Activated effector memory CD4-positive, alpha-beta T cell treated with Interleukin-2 at 50 U/mL for 16 hours (primary cell): ENCODE results near the gene TAS1R3.

Experiments
- DNase-seq: peaks from one replicate; pipeline ENCODE4 v3.0.0-alpha.2; 2020

The TAS1R3 gene

DNA sequence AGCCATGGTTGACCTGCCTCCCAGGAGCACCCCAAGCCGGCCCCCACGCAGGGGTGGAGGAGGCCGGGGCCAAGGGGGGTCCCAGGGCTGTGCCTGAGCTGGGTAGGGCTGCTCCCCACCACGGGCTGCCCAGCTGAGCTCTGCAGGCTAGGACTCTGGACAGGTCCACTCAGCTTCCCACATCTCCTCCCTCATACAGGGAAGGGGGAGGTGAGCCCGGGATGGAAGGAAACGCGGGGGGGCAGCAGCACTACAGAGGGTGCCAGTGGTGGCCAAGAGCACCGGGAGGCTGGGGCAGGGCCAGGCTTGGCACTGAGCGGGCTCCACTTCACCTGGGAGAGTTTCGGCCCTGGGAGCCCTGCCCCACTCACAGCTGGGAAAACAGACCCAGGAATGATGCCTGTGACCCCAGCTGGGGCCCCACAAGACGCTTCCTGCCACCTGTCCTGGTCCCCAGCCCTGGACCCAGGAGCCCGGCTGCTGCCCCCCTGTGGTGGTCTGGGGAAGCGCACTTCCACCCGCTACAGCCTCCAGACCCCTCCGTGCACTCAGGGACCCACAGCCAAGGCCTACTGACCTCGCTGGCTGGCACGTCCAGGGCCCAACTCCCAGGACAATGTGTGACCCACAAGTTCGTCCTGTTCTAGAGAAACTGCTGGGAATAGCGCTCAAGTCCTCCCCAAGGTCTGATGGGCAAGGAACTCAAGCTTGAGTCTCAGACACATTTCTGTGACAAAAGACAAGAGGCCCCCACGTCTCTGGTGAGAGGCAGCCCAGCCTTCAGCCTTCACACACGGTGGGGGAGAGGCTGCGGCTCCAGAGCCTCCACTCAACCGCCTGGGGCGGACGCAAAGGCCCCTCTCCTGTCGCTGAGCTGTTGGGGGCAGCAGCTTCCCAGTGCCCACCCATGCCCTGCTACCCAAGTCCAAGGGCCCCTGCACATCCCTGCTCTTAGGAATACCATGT, 40.9 kb downstream of the TAS1R3 start:
- peak; percentile 68 for DNase-seq

DNA sequence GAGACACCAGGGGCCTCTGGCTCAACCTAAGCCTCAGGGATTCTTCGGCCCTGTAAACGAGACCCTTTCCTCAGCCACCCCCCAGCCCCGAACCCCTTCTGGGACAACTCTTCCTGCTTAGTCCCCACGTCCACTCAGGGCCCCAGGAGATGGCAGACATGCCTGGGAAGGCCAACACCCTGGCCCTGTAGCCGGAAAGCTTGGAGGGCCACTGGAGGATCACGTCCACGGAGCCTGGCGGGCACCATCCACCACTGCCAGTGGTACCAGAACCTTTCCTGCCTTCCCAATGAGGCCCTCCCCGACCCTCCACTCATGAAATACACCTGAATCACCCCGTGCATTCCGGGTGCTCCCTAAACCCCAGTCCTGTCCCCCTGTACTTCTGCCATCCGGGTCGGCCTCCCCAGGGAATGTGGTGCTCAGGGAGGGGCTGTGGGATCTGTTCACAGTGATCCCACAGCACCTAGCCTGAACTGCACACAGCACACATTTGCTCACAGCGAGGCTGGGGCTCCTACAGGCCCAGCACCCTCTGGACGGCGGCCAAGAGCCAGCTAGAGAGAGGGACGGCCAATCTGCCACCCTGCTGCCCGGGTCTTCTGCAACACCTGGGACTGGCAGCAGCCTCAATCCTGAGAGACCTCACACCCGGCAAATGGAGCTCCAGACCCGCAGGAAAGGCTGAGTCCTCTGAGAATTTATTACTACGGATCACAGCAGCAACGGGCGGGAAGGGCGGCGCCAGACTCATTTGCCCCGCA, 42.2 kb downstream of the TAS1R3 start:
- no peak for DNase-seq

DNA sequence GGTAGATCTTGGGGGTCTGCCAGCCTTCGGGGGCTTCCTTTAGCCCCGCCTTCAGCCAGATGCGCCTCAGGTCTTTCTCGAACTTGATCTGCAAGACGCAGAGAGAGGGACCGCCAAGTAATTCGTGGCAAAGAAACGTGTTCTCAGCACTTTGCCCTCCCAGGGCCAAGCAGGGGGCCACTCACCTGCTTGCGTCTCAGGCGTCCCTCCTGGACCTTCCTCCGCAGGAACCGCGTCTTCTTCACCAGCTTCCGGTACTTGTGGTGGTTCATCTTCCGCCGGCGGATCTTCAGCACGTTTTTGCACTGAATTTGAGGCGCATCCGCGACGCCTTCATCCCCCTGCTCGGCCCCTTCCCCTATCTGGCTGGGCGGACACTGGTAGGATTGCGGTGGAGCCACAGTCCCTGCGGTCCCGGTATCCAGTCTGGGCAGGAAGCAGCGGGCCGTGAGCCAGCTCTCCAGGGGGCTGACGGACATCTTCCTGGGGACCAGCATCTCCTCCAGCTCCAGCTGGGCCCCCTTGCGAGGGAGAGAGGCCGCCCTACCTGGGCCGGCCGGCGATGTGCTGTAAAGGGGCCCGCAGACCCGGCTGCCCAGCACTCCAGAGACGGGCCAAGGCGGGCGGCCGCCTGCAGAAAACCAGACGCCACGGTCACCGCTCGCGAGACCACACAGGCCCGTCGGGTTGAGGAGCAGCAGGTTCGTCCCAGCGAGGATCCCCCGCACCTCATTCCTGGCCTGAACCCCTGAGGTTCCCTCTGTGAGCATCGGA, 42.9 kb downstream of the TAS1R3 start:
- no peak for DNase-seq

DNA sequence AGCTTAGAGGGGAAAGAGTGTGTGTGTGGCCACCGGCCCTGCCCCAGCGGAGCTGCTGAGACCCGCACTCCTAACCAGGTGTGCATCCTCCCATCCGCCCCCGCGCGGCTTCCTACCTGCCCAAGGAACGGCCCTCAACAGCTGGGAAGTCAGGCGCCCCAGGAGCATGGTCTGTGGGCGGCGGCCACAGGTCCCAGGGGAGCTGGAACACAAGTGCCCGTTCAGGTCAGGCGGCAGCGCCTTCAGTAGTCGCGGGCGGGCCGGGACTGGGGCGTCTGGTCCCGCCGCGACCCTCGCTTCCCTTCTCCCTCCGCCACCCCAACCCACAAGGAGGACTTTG, 43.5 kb downstream of the TAS1R3 start:
- no peak for DNase-seq

DNA sequence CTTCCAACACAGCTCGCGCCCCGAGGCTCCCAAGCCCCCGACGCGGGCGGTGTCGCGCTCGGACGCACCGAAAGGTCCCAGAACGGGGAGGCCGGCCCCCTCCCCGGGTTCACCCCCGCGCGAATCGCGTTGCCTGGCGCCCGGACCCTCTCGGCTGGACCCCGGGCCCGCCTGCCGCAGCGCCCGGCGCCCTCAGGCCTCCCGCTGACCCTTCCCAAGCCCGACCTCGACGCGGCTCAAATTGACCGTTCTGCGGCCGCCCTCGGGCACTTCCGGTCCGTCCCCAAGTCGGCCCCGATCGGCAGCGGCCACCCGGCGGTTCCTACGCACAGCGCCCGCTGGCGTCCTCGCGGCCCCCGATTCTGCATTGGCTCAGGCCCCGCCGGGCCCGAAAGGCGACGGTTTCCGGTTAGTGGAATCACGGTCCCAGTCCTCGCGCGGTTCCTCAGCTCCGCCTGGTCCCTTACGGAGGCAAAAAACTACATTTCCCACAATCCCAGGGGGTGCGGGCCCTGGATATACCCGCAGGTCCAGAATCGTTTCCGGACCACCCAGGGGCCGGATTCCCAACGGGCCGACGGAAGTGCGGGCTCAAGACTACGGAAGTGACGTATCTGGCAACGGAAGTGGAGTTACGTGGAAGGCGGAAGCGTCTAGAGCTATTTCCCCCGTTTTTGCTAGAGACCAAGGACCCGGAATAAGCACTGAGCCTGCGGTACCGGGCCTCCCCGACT, 44.0 kb downstream of the TAS1R3 start, which contains the start of gene AURKAIP1:
Gene AURKAIP1 (minus strand): TSS at position 279 of the 734 bp plus-strand sequence. CDS start 451 bp downstream, outside the sequence.
- peak; percentile 93 for DNase-seq

DNA sequence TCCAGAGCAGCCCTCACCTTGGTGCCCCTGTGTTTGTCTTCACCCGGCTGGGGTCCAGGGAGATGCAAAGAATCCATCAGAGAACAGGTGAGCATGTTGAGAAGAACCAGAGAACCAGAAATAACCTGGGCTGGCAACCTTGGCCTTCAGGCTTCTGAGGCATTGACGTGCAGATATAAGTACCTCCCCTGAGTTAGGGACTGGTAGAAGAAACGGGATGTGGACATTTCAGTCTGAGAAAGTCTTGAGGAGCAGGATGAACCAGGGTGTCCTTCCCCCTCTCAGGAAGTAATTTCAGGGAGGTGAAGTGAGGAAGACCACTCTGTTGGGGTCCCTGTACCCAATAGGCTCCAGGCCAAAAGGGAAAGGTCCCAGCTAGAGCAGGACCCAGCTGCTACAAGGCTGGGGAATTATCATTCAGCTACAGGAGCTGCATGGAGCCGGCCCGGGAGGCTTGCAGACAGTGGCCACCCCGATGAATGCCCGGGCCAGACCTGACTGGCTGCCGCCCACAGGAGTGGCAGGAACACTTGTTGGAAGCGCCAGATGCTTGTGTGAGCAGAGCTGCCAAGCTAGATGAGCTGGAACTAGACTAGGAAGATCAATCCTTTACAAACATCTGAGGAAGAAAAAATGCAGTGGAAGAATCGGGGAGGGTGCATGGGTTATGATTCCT, 45.6 kb downstream of the TAS1R3 start:
- no peak for DNase-seq

DNA sequence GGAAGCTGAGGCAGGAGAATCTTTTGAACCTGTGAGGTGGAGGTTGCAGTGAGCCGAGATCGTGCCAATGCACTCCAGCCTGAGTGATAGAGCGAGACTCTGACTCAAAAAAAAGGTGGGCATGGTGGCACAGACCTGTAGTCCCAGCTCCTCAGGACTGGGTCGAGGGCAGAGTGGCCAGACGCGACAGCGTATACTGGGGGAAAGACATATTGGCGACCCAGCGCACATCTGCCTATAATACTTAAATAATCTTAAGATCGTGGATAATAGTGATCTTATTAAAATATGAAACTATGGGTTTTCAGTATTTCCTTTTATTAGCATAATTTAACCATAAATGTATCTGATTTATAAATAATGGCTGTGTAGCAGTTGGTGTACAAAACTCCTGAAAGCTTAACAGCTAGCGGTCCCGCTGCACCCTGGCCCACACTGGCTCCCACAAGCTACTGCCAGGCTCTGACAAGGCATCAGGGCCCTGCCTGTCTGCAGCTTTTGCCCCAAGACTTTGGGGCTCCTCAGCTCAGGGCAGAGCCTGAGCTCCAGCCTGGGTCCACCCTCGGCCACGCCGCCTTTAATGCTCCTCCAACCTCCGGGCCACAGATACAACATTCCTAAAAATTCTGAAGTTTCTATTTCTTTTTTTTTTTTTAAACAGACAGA, 46.6 kb downstream of the TAS1R3 start:
- no peak for DNase-seq

DNA sequence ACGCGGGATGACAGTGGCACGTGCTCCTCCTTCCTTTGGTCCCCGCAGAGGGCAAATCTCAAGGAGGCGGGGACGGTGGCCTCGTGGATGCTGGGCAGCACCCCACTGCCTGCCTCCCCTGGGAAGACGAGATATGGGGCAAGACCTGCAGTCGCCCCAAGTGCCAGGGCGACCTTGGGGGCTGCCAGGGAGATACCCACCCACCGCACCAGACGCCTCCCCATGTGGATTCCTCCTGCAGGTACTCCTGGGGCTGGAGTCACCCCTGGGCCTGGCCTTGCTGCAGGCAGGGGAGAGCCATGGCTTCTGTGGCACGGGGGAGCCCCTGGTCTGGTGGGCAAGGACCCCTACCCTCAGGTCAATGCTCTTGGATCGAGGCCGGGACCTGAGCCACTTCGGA, 49.8 kb downstream of the TAS1R3 start:
- no peak for DNase-seq

DNA sequence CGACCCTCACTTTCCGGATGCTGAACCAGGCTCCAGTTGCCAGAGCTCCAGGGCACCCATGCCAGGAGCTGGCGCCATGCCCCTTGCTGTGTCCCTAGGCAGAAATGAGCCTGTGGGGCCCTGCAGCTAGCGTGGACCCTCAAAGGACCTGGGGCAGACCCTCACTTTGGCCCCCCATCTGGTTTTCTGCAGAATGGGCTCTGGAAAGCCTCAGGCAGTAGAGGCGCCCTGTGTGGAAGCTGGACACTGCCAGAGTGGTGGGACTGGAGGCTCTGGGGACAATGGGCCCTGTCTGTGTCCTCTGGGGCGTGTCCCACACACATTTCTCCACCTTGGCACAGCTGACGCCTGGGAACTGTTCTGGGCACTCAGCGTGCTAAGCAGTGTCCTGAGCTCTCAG, 50.2 kb downstream of the TAS1R3 start:
- DNase-seq: no peak
